NCI-H510A (cell line): ENCODE data around the gene CARS1.

Source experiments
- DNase-seq: peaks from one replicate; lab custom pipeline; 2025; lab: John Stamatoyannopoulos, UW

CARS1 gene

DNA sequence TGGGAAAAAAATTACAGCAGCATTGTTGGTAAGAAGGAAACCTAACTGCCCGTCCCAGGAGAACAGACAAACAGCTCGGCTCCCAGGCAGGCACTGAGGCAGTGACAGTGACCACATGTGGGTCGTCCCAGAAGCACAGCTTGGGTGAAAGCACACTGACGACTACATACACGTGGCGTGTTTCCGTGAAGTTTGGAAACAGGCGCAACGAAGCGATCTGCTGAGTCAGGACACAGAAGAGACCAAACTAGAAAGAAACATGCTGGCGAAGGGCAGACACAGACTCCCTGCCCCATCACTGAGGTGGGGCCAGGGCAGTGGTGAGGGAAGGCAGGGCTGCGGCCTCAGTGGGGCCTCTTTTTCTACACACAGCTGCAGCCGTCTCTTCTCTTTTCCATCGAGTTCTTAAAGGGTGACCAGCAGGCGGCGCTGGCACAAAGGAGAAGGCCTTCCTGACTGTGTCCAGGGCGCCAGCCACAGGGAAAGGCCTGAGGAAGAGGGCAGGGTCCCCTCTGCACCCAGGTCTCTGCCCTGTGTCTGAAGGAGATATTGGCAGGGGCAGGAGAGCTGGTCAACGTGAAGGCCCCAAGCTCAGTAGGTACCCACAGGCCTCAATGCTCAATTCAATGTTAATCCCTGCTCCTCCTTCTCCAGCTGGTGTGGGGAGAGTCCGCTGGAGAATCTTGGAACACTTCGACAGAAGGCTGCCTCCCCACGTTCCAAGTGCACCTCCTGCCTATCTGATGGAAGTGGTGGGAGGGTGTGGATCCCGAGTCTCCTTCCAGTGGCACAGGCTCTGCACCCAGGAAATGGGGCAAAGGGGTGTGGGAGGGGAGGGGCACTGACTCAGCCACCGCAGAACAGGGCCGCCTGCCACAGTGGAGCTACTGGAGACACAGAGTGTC lies 19.9 kb downstream of the CARS1 start:
- no peak for DNase-seq

DNA sequence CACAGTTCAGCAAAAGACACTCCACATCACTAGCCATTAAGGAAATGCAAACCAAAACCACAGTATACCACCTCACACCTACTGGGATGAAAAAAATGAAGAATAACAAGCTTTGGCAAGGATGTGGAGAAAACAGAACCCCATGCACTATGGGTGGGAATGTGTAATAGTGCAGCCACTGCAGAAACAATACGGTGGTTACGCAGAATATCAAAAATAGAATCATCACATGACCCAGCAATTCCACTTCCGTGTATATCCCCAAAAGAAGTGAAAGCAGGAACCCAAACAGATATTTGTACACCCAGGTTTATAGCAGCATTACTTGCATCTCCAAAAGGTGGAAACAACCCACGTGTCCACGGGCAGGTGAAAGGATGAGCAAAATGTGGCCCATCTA lies 20.8 kb downstream of the CARS1 start:
- DNase-seq, result no peak

DNA sequence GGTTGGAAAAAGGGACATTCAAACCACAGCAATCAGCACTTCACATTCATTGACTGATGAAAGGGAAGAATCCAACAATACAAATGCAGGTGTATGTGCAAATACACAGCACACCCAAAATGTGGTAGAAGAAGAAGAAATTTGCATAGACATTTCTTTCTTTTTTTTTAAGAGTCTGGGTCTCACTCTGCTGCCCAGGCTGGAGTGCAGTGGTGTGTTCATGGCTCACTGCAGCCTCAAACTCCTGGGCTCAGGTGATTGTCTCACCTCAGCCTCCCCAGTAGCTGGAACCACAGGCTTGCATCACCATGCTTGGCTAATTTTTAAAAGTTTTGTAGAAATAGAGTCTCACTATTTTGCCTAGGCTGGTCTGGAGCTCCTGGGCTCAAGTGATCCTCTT lies 21.9 kb downstream of the CARS1 start:
- no peak for DNase-seq

DNA sequence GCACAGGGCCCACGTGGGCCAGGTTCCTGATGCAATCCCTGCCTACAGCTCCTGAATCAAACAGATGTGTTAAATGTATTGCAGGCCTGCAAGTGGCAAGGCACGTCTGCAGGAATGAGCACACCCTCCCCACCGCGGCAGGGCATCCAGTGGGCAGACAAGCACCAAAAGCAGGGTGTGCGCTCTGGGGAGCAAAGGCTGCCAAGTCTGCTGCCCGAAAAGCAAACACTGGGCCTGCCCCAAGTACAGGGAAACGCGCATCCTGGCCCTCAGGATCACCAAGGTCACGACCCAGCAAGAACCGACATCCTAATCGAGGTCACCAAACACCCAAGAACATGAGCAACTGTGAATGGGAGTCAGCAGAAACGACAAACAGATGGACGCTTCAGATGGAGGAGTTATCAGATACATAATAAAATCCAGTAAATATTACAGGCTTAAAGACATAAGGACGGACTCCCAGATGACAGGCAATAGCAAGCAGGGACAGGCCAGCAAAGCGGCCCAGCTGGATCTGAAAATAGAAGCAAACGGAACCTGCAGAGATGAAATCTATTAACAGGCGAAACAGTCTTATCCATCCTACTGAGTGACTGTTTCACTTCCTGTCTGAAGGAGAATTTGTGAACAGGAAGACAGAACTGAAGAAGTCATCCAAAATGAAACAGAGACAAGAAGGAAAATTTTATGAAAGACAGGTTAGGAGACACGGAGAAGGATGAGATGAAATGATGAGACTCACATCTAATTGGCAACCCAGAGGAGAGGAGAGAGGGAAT lies 26.7 kb downstream of the CARS1 start:
- DNase-seq, result no peak

DNA sequence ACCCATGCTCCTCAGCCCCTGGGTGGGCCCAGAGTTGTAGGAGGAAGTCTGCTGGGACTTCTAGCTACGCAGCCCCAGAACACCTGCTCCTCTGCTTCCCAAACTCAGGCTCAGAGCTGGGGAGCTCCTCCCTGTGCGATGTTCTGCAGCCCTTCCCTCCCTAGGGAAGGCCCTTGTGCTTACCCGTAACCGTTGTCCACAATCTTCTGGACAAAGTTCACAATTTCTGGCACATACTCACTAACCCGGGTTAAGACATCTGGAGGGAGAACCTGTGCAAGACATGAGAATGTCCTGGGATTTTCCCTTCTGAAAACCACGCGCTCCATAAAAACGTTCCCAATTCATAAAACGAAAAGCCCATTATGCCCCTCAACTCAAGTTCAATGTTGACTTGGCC lies 28.4 kb downstream of the CARS1 start:
- no peak for DNase-seq

DNA sequence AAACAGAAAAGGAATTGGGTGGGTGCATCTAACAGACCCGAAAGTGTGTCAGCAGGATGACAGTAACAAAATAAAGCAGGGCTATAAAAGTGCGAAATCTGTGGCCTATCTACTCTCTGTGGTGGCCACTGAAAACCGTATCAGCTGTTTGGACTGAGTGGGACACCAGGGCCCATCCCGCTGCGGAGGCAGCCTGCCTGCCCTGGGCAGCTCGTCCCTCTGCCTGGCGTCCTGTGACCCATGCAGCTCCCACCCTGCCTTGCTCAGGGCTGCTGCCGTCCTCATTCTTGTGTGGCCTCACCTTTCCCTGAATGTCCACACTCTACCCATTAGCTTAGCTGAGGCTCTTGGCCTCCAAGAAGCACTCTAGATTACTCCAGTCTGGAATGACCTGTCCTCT lies 30.4 kb downstream of the CARS1 start:
- no peak for DNase-seq

DNA sequence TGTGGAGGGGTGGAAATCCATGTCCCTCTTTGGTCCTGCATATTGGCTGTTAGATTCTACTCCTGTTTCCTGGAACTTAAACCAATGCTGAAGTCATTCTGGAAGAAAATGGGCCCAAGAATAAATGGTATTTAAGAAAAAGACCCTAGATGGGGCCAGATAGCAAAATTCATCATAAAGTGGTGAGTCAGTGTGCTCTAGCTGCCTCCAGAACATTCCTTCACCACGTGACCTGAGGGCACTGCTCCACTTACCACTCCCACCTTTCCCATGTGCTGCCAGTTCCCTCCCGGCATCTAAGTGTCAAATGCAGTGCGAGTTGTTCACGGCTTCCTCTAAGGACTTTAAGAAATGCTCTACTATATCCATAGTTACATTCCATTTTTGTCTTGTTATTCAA lies 34.2 kb downstream of the CARS1 start:
- no peak for DNase-seq

DNA sequence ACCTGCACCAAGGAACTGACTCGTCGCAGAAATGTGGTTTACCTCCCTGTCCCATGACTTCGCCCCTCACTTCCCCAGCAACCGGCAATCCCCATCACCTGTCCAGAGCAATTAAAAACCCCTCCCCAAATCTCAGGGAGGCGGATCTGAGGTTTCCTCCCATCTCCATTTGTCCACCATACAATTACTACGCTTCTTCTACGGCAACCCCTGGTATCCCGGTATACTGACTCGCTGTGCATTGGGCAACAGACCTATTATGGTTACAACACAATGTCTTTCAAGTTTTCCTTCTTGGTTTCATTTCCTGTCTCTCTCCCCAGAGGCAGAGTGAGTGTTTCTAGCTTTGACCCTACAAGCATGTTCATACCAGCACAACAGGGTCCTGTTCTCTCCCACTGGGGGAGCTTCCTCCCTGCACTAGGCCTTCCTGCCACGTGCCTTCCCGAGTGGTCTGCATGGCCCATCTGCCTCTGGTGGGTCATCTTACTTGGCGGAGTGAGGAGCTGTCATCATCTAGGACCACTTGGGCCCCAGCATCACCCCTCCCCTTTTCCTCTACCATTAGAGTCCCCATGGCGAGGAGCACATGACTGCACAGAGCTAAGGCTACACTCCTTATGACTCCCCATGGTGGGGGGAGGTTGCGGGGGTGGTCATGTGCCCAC lies 34.8 kb downstream of the CARS1 start:
- DNase-seq, result no peak

DNA sequence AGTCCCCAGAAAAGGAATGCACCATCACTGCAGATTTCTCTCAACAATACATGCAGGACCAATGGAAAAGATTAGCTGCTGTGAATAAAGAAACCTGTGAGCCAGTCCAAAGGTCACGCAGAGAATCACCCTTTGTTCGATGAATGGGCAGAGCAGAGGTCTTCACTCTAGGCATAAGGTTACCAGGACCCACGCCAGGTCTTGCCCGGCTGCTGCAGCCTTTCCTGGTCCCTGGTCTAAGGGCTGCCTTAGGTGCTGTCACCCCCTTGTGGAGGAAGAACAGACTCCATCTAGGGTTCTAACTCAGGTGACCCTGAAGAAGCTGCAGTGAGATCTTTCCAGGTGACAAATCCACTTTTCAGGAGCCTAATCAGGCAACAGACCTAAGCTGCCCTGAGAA lies 36.1 kb downstream of the CARS1 start:
- no peak for DNase-seq

DNA sequence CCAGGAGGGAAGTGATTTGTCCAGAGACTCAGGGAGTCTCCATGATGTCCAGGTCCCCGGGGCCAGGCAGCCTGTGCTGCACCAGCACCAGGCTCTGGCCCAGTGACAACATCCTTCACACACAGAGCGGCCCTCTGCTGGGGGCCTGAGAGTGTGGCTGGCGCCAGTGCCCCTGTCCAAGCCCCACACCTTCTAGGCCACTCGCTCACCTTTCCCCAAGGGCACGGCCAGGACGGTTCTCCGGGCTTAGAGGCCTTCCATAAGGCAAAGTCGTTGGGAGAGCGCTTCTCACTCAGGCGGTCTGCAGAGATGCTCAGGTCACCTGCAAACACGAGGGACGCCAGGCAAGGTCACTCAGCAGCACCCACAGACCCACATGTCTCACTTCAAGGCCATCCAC lies 37.2 kb downstream of the CARS1 start:
- no peak for DNase-seq

DNA sequence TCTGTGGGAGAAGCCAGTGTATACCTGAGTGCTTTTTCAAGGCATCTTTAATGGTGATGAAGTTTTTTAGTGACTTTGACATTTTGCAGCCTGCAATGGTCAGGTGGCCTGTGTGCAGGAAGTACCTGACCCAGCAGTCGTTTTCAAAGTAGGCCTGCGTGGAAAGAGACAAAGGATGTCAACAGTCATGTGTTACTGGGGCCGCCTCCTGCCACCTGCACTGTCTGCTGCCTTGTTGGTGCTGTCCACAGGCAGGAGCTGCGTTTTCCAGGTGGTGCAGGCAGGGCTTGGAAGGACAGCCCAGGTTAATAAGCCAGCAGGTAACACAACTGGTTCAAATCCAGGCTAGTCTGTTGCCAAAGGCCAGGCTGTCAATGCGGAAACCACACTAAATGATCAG lies 38.6 kb downstream of the CARS1 start:
- no peak for DNase-seq

DNA sequence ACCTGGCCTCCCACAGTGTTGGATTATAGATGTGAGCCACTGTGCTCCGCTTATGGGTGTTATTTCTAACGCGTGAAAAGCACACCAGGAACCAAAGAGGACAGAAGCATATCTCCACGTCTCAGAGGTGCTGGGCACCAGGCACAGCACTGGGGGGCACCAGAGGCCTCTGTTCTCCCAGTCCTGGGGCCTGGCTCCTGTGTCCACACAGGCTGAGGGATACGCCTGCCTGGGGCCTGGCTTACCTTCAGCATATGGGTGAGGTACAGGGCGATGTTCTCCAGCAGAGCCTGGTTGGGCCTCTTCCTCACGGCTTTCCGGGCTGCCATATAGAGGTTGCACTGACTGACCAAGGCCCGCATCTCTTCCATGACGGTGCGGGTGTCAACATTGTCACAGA lies 40.4 kb downstream of the CARS1 start:
- DNase-seq, result no peak

DNA sequence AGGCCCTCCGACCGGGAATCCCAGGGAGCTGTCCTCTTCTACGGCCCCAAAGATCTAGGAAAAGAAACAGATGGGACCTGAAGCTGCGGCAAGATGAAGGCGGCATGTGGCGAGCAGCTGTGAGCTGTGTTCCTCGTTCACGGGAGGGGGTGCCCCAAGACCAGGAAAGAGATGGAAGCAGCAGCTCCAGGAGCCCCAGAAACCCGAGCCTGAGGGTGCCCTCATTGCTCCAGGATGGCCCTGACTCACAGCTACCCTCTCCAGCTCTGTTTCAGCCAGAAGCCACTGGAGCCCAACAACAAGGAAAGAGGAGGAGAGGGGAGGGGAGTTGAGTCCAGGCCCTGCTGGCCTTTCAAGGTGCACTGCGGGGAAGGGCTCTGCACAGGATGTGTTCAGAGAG lies 41.4 kb downstream of the CARS1 start:
- no peak for DNase-seq

DNA sequence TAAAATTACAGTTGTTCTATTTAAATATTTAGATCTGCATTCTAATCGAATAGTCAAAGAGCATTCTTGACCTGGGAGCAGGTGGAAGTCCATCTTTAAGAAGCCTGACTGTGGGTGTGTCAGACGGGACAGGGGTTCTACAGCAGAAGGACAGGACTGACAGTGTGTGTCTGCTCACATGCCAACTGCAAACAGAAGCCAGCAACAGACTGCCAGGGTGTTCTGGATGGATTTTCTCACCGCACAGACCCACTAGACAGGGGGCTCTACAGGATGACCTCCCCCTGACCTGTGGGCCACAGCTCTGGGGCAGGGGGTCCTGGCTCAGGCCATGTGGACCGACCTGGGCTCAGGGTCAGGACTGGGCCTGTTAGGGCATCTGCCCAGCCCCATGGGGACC lies 42.3 kb downstream of the CARS1 start:
- no peak for DNase-seq

DNA sequence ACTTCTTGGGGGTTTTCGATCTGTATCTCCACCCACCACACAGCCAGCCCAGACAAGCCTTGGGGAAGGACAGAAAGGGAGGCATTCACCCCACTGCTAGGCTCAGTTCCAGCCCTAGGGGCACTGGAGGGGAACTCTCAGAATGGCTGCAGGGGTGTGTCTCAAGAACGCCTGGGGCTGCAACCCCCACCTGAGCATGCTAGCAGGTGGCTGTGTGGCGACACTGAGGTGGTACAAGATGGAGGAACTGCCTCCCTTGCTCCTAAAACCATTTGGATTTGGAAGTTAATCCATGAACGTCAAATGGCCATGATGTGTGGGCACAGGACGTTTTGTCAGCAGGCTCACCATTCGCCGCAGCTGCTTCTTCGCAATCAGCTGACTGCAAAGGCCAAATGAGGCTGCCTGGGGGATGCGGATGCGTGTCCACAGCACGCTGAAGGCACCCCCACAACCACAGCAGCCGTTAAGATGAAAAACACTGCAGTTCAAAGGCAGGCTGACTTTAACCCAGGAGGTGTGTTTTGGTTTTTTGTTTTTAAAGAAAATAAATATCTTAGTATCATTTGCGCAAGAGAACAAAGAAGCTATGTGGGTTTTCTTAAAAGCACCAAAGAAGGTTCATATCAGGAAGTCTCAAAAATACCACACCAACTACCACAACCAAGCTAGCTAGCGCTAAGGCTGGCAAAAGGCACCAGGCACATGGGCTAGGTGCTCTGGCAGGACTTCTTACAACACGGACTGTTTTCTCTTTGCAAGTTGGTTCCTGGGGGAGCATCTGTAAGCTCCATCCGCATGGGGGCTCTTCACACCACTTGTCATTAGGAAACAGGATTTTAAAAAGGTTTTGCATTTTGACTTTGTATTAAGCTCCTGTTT lies 42.9 kb downstream of the CARS1 start:
- no peak for DNase-seq

DNA sequence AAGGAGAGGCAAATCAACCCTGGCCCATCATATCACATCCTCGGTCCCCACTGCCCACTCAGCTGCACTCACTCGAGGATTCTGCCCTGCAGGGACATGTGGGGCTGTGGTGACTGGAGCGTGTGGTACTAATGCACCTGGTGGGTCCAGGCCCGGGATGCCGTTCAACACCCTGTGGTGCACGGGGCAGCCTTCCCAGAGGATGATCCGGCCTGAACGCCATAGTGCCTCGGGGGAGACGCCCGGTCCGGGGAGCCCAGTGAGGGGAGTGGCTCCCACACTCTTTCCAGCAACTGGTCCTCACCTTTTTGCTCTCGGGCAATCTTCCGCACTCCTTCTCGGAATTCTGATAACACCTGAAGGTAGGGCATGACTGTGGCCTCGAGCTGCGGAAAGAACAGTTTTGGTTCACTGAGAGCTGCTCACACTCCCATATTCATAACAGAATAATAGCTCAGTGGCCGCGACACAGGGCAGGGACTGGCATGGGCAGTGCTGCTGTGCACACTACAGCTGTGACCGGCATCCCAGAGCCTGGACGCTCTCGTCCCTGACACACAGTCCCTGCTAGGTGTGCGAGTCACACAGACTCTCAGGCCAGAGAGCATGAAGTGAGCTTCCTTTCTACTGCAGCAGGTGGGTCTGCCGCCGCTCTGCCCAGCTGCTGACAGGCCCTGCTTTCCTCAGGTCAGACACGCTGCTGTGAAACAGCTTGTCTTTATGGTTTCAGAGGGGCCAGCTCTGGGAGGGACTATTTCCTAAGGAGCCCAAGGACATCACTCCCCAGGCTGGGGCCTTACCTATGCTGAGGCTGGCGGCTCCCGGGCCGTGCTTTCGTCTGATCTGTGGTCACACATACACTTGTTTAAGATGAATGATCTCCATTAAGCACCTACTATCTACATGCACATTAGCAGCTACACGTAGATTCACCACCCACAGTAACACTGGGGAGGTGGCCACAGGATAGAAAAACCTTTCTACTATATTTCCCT lies 45.0 kb downstream of the CARS1 start:
- DNase-seq, result no peak

DNA sequence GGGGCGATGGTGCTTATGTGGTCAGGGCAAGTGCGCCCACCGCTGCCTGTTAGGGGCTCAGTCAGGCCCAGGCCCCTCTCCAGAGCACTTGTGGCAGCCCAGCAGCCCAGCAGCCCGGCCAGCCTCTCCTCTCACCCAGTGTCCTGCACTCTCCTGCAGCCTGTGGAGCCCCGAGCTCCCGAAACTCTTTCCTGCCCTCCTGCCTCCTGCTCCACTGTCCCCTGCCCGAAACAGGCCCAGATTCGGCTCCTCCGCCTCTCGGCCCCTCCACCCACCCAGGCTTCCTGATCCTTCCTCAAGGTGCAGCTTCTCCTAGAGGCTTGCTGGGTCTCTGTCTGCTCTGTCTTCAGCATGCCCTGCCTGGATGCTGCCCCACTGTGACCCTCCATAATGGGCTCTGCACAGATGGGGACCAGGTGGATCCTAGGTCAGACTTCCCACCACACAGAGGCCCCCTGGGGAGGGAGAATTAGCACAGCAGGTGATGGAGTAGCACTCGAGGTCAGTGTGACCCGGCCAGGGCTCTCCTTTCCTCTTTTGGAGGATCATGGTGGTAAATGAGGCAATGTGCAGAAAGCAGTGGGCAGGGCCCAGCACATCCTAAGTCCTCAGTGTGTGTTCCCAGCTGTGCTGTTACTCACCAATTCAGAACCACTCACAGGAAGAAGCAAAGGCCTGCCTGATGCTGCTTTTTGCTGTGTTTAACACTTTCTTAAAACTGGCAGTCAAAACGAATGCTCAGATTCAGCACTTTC lies 46.5 kb downstream of the CARS1 start:
- no peak for DNase-seq

DNA sequence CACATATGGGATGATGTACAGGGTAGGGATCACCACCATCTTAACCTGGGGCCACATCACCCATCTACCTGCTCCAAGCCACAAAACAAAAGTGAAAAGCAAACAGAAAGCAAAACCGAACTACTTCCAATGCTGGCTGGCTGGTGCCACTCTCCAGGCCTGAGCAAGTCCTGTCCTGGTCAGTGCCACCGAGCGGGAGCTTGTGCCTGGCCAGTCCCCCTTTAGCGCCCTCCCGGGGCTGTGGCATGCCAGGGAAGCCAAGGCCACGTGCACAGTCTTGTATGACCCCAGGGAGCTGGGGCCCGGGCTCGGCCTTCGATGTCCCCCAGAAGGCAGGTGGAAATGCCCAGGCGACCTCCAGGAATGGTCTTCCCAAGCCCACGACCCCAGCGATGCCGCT lies 47.2 kb downstream of the CARS1 start:
- DNase-seq, result no peak

DNA sequence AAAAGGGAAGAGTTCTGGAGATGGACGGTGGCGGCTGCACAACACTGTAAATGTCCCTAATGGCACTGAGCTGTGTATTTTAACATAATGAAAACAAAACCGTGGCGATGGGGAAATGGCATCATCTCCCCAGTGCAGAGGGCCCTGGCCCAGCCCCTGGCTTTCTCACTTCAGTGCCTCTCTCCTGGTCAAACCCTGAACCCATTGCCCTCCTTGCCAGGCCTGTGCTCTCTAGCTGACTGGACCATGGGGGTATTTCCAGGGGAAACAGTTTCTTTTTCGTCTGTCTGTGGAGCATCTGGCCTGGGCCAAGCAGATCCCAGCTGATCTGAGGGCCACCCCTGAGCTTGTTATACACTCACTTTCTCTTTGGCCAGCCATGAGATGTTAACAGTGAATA lies 47.7 kb downstream of the CARS1 start:
- no peak for DNase-seq
